ENCODE data around the gene SLC16A13.

DNA sequence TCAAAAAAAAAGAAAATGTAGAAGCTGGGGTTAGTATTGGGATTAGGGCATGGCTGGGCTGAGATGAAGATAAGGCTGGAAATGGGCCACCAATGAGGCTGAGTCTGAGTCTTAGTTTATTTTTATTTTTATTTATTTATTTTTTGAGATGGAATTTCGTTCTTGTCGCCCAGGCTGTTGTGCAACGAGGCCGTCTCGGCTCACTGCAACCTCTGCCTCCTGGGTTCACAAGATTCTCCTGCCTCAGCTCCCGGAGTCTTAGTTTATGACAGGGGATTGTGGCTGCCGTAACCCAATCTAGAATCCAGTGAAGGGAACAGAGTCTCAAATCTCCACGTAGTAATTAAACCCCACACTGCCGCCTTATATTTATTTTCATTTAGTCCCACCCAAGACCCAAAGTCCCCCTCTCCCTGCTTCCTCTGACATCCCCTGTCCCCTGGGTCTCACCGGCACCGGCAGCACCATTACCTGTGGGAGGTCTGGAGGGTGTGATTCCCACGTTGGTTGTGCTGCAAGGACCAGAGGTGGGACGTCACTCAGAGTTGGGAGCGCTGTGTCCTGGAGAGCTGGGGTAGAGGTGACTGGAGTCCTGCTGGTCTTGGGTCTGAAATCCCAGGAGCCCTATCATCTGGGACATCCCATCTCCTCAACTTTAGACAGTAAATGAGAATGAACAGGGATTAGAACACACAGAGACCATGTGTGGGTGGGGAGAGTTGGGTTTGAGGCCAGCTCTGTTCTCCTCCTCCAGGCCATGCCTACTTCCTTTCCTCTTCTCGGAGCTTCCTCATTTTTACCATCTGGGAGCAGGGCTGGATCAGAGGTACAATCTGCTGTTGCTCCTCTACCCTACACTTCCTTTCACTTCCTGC is 44.0 kb downstream of the SLC16A13 start, which contains the start of gene CLEC10A:
- TF ChIP-seq, protein P1, sequence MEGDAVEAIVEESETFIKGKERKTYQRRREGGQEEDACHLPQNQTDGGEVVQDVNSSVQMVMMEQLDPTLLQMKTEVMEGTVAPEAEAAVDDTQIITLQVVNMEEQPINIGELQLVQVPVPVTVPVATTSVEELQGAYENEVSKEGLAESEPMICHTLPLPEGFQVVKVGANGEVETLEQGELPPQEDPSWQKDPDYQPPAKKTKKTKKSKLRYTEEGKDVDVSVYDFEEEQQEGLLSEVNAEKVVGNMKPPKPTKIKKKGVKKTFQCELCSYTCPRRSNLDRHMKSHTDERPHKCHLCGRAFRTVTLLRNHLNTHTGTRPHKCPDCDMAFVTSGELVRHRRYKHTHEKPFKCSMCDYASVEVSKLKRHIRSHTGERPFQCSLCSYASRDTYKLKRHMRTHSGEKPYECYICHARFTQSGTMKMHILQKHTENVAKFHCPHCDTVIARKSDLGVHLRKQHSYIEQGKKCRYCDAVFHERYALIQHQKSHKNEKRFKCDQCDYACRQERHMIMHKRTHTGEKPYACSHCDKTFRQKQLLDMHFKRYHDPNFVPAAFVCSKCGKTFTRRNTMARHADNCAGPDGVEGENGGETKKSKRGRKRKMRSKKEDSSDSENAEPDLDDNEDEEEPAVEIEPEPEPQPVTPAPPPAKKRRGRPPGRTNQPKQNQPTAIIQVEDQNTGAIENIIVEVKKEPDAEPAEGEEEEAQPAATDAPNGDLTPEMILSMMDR (IDR thresholded peaks at IDR 0.05): no peak
- TF ChIP-seq POLR2A (IDR thresholded peaks at IDR 0.05): no peak

All from right lobe of liver (tissue), 4 donors.